DMS53 treated with DMSO at 0.1 percent for 48 hours (cell line): ENCODE data around the gene MT1HL1.
"Not testable (repeated sequence)": the region's sequence is repeated elsewhere in the genome, so short reads cannot be mapped to it uniquely, and the experiment has no call there.

ENCODE experiments used
- DNase-seq: peaks from one replicate; lab custom pipeline; 2025; ENCODE audit not compliant: unreplicated experiment; lab: John Stamatoyannopoulos, UW

MT1HL1 gene

GRCh38 chr1:237018896-237019295, 14.7 kb upstream of the MT1HL1 start:
- DNase-seq: no peak

- DNase-seq: no peak
Observed at GRCh38 chr1:237016626-237017025, 12.4 kb upstream of the MT1HL1 start.

- no peak for DNase-seq
Observed at GRCh38 chr1:237013608-237014007, 9.4 kb upstream of the MT1HL1 start.

DNA sequence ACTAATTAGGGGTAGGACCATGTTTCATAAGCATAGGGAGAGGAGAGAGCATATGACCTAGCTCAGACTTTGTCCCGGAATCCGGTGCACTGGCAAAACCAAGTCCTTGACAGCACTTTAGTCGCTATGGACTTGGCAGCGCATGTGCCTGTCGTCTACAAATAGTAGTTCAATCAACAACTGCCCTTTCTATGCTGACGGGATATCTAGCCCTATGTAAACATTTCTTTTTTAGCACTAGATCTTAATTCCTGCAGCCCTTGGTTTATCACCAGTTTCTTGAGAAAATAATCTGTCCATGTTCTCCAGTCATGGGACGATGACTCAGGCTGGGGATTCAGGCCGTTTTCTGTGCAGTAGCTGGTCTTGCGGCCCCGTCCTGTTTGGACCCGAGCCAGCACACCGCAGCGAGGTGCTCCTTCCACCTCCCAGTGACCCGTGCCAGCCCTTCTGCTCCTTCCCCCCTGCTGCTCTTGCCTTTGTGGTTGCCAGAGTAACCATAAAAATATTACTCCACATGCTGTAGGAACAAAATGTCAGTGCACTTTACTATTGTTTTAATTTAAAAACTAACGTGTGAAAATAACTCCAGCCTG, 8.6 kb upstream of the MT1HL1 start:
- DNase-seq: peak; percentile 52

DNA sequence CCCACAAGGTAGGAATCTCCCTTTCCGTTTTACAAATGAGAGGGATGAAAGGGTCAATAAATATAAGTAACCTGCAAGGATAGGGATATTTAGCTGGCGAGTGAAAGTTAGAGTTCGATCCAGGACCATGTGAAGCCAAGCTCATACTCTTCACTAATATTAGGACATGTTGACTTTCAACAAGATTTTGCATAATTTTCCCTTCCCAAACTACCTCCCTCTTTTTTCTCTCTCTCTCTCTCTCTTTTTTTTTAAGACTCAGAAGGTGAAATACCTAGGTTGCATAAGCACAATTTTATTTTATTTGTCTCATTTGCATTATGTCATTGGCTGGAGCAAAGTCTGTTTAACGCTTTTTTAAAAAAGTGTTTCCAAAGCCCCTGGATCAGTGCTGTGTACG, 8.1 kb upstream of the MT1HL1 start:
- DNase-seq: no peak

DNA sequence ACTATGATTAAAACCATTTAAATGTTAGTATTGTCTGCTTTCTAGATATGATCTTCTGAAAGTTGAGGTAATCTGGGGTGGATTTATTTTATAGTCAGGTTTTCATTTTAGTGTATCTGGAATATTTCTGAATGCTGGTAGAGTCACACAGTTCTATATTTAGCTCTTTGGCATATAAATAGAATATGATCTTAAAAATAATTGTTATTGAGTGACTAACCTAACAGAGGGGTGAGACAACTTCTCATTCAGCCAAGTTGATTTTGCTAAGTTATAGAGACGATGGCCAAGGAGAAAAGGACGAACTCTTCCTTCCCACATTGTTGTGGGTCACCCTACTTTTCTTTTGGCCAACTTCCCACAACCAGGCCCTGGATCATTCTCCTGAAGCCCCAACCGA, 7.2 kb upstream of the MT1HL1 start:
- no peak for DNase-seq

GRCh38 chr1:237009611-237010010, 5.4 kb upstream of the MT1HL1 start:
- no peak for DNase-seq

GRCh38 chr1:237007147-237007881, 3.1 kb upstream of the MT1HL1 start:
- no peak for DNase-seq

DNA sequence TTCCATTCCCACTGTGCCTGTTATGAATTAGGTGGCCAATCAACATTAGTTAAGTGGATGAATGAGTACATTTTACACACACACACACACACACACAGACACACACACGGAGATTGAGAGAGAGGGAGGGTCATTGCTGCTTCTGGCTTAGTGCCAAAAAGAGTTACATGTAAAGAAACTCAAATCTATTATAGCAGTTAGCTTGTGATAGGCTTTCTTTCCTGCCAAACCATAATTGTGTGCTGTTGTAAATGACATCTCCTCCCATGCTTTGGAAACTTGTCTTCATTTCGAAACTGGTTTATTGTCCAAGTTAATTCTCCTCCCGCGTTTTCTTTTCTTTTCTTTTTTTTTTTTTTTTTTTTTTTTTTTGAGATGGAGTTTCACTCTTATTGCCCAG, 1.4 kb upstream of the MT1HL1 start:
- no peak for DNase-seq

DNA sequence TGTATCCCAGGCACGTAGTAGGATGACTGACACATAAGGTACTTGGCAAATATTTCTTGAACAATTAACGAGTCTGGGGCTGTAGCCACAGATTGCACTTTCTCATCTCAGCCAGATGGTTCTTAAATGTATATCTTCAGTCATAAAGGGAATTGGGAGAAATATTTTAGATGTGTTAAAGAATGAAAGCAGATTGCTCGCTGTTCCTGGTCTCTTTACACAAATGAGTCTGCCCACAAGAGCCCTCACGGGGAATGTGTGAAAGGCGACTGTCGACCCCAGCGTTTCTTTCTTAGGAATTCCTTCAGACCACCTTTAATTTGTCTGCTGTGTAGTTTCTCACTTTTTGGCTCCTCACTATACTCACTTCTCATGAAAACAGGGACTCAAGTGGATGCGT, 725 bp downstream of the MT1HL1 start:
- DNase-seq: no peak

- no peak for DNase-seq
Observed at GRCh38 chr1:237000191-237000590, 4.0 kb downstream of the MT1HL1 start.

GRCh38 chr1:236998546-236998945, 5.7 kb downstream of the MT1HL1 start:
- no peak for DNase-seq

DNA sequence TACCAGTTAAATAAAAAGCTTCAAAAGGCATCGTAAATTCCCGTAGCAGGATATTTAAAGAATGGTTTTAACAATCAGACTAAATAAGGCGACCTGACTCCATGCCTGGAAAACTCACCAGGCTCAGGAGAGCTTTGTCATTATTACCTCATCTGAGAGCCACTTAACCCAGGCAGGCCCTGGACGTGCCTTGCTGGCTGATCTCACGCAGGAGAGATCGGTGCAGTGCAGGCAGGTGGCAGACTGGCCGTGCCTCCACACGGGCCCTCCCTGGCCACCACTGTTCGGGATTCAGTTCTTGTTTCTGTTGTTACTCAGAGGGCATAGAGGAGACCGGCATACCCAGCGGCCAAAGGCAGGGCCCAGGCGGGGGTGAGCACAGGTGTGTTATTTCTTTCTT, 6.4 kb downstream of the MT1HL1 start:
- peak; percentile 90 for DNase-seq

- DNase-seq: no peak
Observed at GRCh38 chr1:236997361-236997760, 6.9 kb downstream of the MT1HL1 start.

DNA sequence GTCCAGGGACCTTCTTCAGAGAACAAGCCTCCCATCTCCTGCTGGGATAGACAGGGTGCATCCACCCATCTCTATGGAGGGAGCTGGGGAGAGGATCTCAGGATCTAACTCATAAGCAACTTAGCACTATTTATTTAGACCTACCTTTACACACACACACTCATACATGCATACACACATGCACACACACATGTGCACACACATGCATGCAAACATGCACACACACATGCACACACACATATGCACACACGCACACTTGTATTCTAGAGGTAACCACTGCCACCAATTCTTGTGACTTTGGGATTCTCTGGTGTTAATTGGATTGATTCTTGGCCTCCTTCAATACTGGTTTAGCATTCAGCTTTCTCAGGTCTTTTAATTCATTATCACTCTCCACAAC, 9.8 kb downstream of the MT1HL1 start:
- DNase-seq: no peak

DNA sequence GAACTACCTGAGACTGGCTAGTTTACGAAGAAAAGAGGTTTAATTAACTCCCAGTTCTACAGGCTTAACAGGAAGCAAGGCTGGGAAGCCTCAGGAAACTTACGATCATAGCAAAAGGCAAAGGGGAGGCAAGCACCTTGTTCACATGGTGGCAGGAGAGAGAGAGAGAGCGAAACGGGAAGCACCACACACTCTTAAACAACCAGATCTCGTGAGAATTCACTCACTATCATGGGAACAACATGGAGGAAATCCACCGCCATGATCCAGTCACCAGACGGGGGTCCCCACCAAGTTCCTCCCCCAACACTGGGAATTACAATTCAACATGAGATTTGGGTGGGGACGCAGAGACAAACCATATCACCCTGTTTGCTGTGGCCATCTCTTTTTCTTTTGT, 11.8 kb downstream of the MT1HL1 start:
- no peak for DNase-seq

DNA sequence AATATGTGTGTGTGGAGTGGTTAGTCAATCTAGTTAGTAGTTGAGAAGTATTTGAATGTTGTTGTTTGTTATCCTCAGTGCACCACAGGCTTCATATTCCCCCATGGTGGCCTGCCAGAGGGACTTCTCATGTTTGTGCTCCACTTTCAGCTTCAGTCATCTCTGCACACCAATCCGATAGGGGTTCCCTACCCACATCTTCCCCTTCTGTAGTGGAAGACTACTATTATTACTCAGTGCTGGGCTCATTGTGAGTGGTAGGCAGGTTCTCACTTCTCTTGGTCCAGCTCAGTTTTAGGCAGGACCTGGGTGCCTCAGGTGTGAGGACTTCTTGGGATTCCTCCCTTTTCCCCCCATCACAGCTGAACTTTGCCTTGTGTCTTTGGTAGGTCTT, 14.2 kb downstream of the MT1HL1 start:
- no peak for DNase-seq

DNA sequence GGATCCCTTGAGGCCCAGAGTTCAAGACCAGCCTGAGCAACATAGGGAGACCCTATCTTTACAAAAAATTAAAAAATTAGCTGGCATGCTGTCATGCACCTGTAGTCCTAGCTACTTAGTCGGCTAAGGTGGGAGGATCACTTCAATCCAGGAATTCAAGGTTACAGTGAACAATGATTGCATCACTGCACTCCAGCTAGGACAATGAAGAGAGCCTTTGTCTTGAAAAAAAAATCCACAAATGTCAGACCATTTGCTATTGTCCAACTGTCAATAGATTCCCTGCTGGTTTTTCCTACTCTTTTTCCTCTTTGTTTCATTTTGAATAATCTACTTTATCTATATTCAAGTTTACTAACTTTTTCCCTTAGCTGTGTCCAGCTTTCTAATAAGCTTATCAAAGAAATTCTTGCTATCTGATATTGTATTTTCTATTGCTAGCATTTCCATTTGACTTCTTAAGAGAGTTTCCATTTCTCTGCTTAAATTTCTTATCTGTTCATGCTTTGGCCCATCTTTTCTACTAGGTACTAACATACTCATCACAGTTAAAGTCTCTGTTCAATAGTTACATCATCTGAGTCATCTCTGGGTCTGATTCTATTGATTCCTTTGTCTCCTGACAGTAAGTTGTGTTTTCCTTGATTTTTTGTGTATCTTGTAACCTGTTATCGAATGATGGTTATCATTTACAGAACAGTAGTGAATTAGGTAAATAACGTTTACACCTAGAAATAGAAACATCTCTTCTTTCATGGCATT, 14.8 kb downstream of the MT1HL1 start:
- no peak for DNase-seq

DNA sequence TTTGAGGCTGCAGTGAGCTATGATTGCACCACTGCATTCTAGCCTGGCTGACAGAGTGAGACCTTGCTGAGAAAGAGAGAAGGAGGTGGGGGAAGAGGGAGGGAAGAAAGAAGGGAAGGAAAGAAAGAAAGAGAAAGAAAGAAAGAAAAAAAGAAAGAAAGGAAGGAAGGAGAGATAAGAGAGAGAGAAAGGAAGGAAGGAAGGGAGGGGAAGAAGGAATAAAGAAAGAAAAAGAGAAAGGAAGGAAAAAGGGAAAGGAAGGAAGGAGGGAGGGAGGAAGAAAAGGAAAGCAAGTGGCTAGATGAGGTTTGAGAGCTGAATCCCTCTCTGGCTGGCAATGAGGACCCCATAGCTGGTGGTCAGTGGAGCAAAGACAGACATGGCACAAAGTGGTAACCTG, 20.4 kb downstream of the MT1HL1 start:
- DNase-seq: no peak

DNA sequence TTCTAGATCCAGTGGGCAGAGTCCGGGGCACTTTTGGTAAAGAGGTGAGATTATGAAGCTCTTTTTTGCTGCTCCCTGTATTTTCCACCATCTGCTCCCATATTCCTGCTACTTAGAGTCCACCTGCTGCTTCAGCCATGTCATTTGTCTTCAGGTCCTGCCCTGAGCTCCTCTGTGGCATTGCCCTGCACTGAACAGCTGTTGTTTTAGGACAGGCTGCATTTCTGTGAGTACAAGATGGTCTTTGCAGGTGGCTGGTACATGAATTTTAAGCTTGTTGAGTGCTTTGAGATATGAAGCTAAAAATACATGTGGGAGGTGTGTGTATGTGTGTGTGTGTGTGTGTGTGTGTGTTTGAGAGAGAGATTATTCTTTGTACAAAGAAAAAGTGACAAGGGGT, 21.9 kb downstream of the MT1HL1 start:
- no peak for DNase-seq

GRCh38 chr1:236981431-236981830, 22.8 kb downstream of the MT1HL1 start:
- not testable (repeated sequence) for DNase-seq

DNA sequence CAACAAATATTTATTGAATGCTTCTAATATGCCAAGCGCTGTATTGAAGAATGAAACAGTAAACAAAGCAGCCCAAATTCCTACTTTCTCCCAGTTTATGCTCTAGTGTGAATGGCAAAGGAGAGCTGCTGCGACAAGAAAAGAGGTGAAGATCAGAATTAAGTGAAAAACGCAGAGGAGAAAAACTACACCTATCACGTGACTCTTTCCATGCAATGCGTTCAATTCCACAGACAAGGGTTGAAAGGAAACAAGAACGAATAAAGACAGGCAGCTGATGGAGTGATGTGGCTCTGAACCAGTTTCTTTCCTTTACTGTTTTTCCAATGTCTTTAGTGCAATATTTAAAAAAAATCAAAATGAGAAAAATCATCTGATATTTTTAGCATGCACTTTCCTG, 23.6 kb downstream of the MT1HL1 start:
- DNase-seq: no peak
